GM23248 (cell line): ENCODE results near the gene PLVAP. TPM values are rescaled to one million over a fixed set of nuclear protein-coding genes. Genes with fewer than 3 reads are reported as not detected.

Experiments
- DNase-seq: peaks from one replicate; pipeline ENCODE4 v3.0.0-alpha.2; 2015
- H2AFZ ChIP-seq: fragments of 200-600 bp; sonication (generic); 2 replicates; pipeline ENCODE4 v1.6.1; 2016; ENCODE audit warnings: antibody characterized with exemption
- H3F3A ChIP-seq: fragments of 200-600 bp; sonication (generic); 2 replicates; pipeline ENCODE4 v1.6.1; 2016; ENCODE audit warnings: mild to moderate bottlenecking, antibody characterized with exemption, mixed run types; ENCODE audit not compliant: insufficient read depth
- H3K27ac ChIP-seq: fragments of 200-600 bp; sonication (generic); 2 replicates; pipeline ENCODE4 v1.5.1; 2016; ENCODE audit warnings: mild to moderate bottlenecking
- H3K27me3 ChIP-seq: fragments of 200-600 bp; sonication (generic); replicated peaks from 2 replicates; pipeline ENCODE4 v1.6.1; 2016; ENCODE audit warnings: mild to moderate bottlenecking; ENCODE audit not compliant: insufficient read depth
- H3K36me3 ChIP-seq: fragments of 200-600 bp; sonication (generic); 2 replicates; pipeline ENCODE4 v1.6.1; 2016; ENCODE audit warnings: low read depth, mild to moderate bottlenecking
- H3K4me1 ChIP-seq: fragments of 200-600 bp; sonication (generic); 2 replicates; pipeline ENCODE4 v1.6.1; 2016; ENCODE audit warnings: mild to moderate bottlenecking; ENCODE audit not compliant: insufficient read depth
- H3K4me2 ChIP-seq: fragments of 200-600 bp; sonication (generic); one replicate; pipeline ENCODE4 v1.6.1; 2016; ENCODE audit warnings: mild to moderate bottlenecking; ENCODE audit not compliant: unreplicated experiment
- H3K4me3 ChIP-seq: fragments of 200-600 bp; sonication (generic); 2 replicates; pipeline ENCODE4 v1.5.1; 2016; ENCODE audit warnings: mild to moderate bottlenecking
- H3K79me2 ChIP-seq: fragments of 200-600 bp; sonication (generic); 2 replicates; pipeline ENCODE4 v1.6.1; 2016; ENCODE audit warnings: mild to moderate bottlenecking; ENCODE audit not compliant: insufficient read depth
- H3K9ac ChIP-seq: fragments of 200-600 bp; sonication (generic); 2 replicates; pipeline ENCODE4 v1.6.1; 2016; ENCODE audit warnings: mild to moderate bottlenecking
- H3K9me2 ChIP-seq: fragments of 200-600 bp; sonication (generic); 2 replicates; pipeline ENCODE4 v1.6.1; 2016; ENCODE audit warnings: mixed run types, mild to moderate bottlenecking, moderate library complexity; ENCODE audit not compliant: insufficient read depth
- H3K9me3 ChIP-seq: fragments of 200-600 bp; sonication (generic); one replicate; pipeline ENCODE4 v1.6.1; 2017; ENCODE audit warnings: low read depth
- H4K20me1 ChIP-seq: fragments of 200-600 bp; sonication (generic); 2 replicates; pipeline ENCODE4 v1.6.0; 2016; ENCODE audit not compliant: insufficient read depth
- EZH2 ChIP-seq: fragments of 200-600 bp; sonication (generic); IDR thresholded peaks from 2 replicates; pipeline ENCODE4 v1.6.1; 2018; ENCODE audit warnings: antibody characterized with exemption, mild to moderate bottlenecking; ENCODE audit not compliant: insufficient read depth, poor library complexity, severe bottlenecking
- EZH2phosphoT487 ChIP-seq: fragments of 200-600 bp; sonication (generic); IDR thresholded peaks from 2 replicates; pipeline ENCODE4 v1.6.1; 2018; ENCODE audit warnings: antibody characterized with exemption, moderate library complexity, mild to moderate bottlenecking, low read depth; ENCODE audit not compliant: insufficient read depth
- WGBS, 2 experiments: methylation state at CpG; one replicate each; pipeline ENCODE4 v1.1.6; 2015 to 2017; ENCODE audit warnings: low lambda C conversion rate in 2 of 2, low coverage in 1 of 2; ENCODE audit errors: missing lambda C conversion rate in 2 of 2; 5-methylcytosine and 5-hydroxymethylcytosine counted together
- in situ Hi-C: fragments of 300-500 bp; cut with MboI; formaldehyde crosslinking; loops from 2 replicates; pipeline ENCODE4 v1.15.0; 2020
- polyA plus RNA-seq: library from polyadenylated mRNA; unstranded; fragments of >200 nt; fragmentation: Nextera tagmentation; extraction: Ambion mirVana; gene quantifications from 2 replicates; pipeline ENCODE4 v1.2.1, GENCODE V29; 2016
- total RNA-seq: library from RNA; depleted of rRNA; stranded (reverse); fragments of >200 nt; shearing (Covaris generic); gene quantifications from 2 replicates; pipeline ENCODE4 v1.2.3, GENCODE V29; 2014

The PLVAP gene
- total and polyA plus RNA-seq, 2 experiments from 2014 or later: not detected

- no peak for DNase-seq
- Histone ChIP-seq H3F3A (peaks cover 8% of the 10 kb centered on the region; the same call in 1 of the 2 replicates), H3K9me2 (no peaks in the 10 kb centered on the region), H4K20me1 (no peaks in the 10 kb centered on the region), H3K27me3 (no peaks in the 10 kb centered on the region; the same call in 1 of the 2 replicates), H3K79me2 (no peaks in the 10 kb centered on the region), H3K4me1 (no peaks in the 10 kb centered on the region), H3K4me2 (peak overlapping the region; percentile 77), H3K4me3 (peak overlapping the region; percentile 81), H3K9ac (no peak overlapping the region), H2AFZ (peak overlapping the region; percentile 96), H3K36me3 (no peaks in the 10 kb centered on the region), H3K9me3 (no peaks in the 10 kb centered on the region), H3K27ac (no peak overlapping the region)
- 13 to 32% methylated on average over 9 to 29 of the region's 37 CpGs for WGBS, 2 experiments
- in situ Hi-C loops: loop anchor here (10.0 kb wide), 1 partner anchor 85 kb away; the partner anchor contains the start of genes ABHD8, DDA1 and MRPL34
- no peak for TF ChIP-seq EZH2
- no peak for TF ChIP-seq EZH2phosphoT487
Measured at GRCh38 chr19:17389957-17390664, 13.0 kb upstream of the PLVAP start.

DNA sequence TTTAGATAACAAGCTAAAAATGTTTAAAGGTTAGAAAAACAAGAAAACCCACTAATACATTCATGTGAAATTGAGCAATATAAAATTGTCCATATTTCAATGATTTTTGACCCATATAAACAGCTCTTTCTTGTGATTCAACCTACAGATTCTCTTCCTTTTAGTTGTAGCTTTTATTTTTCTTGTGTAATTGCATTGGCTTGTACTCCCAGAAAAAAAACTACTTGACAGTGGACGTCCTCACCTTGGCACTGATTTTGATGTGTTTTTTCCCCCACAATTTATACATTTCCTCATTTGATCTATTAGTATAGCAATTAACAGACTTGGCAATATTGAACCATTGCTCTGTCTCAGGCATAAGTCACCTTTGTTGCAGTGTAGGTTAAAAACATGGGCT, 12.1 kb upstream of the PLVAP start:
- DNase-seq: no peak
- Histone ChIP-seq H3F3A (peaks cover 8% of the 10 kb centered on the region; the same call in 1 of the 2 replicates), H3K79me2 (no peaks in the 10 kb centered on the region), H3K4me2 (no peak overlapping the region), H3K4me1 (no peaks in the 10 kb centered on the region), H3K4me3 (no peak overlapping the region), H3K9me3 (no peaks in the 10 kb centered on the region), H2AFZ (no peak overlapping the region), H4K20me1 (no peaks in the 10 kb centered on the region), H3K9ac (no peak overlapping the region), H3K9me2 (no peaks in the 10 kb centered on the region), H3K27me3 (no peaks in the 10 kb centered on the region; the same call in 1 of the 2 replicates), H3K27ac (no peak overlapping the region), H3K36me3 (no peaks in the 10 kb centered on the region)
- WGBS, 2 experiments: 2 to 7% methylated on average over 1 of the region's 1 CpG
- in situ Hi-C loops: loop anchor here (10.0 kb wide), 1 partner anchor 84 kb away; the partner anchor contains the start of genes ABHD8, DDA1 and MRPL34
- TF ChIP-seq EZH2 (no peak), EZH2phosphoT487 (no peak)

GRCh38 chr19:17385878-17386611, 8.9 kb upstream of the PLVAP start:
- DNase-seq: peak; percentile 66
- in situ Hi-C loops: loop anchor here (10.0 kb wide), 1 partner anchor 81 kb away; the partner anchor contains the start of genes ABHD8, DDA1 and MRPL34

DNA sequence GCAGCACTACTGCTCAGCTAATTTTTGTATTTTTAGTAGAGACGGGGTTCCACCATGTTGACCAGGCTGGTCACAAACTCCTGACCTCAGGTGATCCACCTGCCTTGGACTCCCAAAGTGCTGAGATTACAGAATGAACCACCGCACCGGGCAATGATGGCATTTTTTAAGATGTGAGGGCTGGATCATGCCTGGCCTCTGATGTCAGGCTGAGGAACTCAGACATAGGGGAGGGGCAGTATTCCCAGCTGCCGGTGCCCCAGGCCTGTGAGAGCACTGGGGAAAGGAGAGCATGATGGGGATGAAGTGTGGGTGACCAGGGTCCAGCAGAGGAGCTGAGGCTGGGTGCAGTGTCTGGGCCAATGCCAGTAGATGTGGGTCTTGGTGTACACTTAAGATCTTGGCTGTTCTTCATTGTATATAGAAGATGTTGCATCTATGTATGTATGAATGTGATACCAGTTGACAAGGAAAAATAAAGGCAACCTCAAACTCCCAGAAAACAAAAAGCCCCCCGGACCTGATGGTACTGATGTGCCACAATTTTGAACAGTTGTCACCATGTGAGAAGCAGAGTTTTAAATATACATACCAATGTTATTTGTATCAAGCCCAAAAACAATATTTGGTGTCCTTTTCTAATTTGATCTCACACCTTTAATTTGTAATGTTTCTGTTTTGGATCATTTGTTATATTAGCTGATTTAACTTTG, 3.4 kb upstream of the PLVAP start:
- no peaks in the 10 kb centered on the region for H4K20me1 ChIP-seq
- no peaks in the 10 kb centered on the region for H3K9me3 ChIP-seq
- H3K4me2 ChIP-seq: no peak overlapping the region
- DNase-seq: no peak
- 92 to 94% methylated on average over 5 of the region's 5 CpGs for WGBS, 2 experiments
- H3K27ac ChIP-seq: no peak overlapping the region
- H3K9me2 ChIP-seq: no peaks in the 10 kb centered on the region
- no peak overlapping the region for H3K9ac ChIP-seq
- no peak overlapping the region for H3K4me3 ChIP-seq
- H3K4me1 ChIP-seq: peaks cover 5% of the 10 kb centered on the region; the same call in 1 of the 2 replicates
- H3K79me2 ChIP-seq: no peaks in the 10 kb centered on the region
- in situ Hi-C loops: loop anchor here (5.0 to 10.0 kb wide), 2 partner anchors 33 to 76 kb away; partner anchors contain the start of genes ABHD8, DDA1 and MRPL34
- no peak overlapping the region for H2AFZ ChIP-seq
- no peaks in the 10 kb centered on the region for H3K36me3 ChIP-seq
- 0 out of 2 replicates have a peak, but pooled peaks cover 8% of the 10 kb centered on the region for H3K27me3 ChIP-seq
- no peaks in the 10 kb centered on the region for H3F3A ChIP-seq
- TF ChIP-seq EZH2phosphoT487 (no peak), EZH2 (no peak)

More at GRCh38 chr19:17385878-17386611, 8.9 kb upstream of the PLVAP start:
- TF ChIP-seq EZH2 (no peak), EZH2phosphoT487 (no peak)
- no peak overlapping the region for H2AFZ ChIP-seq
- H3K9ac ChIP-seq: no peak overlapping the region
- 36 to 38% methylated on average over 20 of the region's 20 CpGs for WGBS, 2 experiments
- no peak overlapping the region for H3K4me3 ChIP-seq
- no peak overlapping the region for H3K4me2 ChIP-seq
- peaks cover 5% of the 10 kb centered on the region; the same call in 1 of the 2 replicates for H3K4me1 ChIP-seq
- no peaks in the 10 kb centered on the region for H3K9me3 ChIP-seq
- H3K27ac ChIP-seq: no peak overlapping the region
- H3F3A ChIP-seq: peaks cover 8% of the 10 kb centered on the region; the same call in 1 of the 2 replicates
- no peaks in the 10 kb centered on the region for H4K20me1 ChIP-seq
- no peaks in the 10 kb centered on the region for H3K9me2 ChIP-seq
- no peaks in the 10 kb centered on the region for H3K36me3 ChIP-seq
- no peaks in the 10 kb centered on the region; the same call in 1 of the 2 replicates for H3K27me3 ChIP-seq
- H3K79me2 ChIP-seq: no peaks in the 10 kb centered on the region
